GM12878 (cell line): ENCODE results near the gene TRDMT1.

Experiments used
- ATF7 ChIP-seq: fragments of 450-650 bp; IDR thresholded peaks from 2 replicates; pipeline ENCODE4 v1.6.1; 2016; ENCODE audit warnings: low read depth, mild to moderate bottlenecking
- BCL11A ChIP-seq: IDR thresholded peaks from 2 replicates; pipeline ENCODE4 v1.6.1; 2011; ENCODE audit warnings: low read depth, low read length
- BMI1 ChIP-seq: fragments of 450-650 bp; IDR thresholded peaks from 2 replicates; pipeline ENCODE4 v1.6.1; 2016; ENCODE audit warnings: mild to moderate bottlenecking, moderate library complexity, borderline replicate concordance
- CREB1 ChIP-seq: IDR thresholded peaks from 2 replicates; pipeline ENCODE4 v1.6.1; 2012; ENCODE audit warnings: low read depth, mild to moderate bottlenecking, inconsistent platforms
- CTCF ChIP-seq, 3 experiments: IDR thresholded peaks in 2 of 3; conservative IDR thresholded peaks in 1 of 3; 2 replicates each; pipeline ENCODE4 v1.5.1; 2011; ENCODE audit warnings: low read depth in 3 of 3, low read length in 3 of 3, mild to moderate bottlenecking in 3 of 3, control low read depth in 2 of 3, moderate library complexity in 2 of 3, inconsistent platforms in 1 of 3, mixed read lengths in 1 of 3; ENCODE audit not compliant: control insufficient read depth in 2 of 3, insufficient read depth in 1 of 3; ENCODE audit errors: extremely low read depth in 1 of 3
- KAT2A ChIP-seq: conservative IDR thresholded peaks from 2 replicates; pipeline ENCODE4 v1.6.1; 2011; ENCODE audit warnings: low read depth, low read length; ENCODE audit not compliant: control insufficient read depth
- POLR2A ChIP-seq: IDR thresholded peaks from 2 replicates; pipeline ENCODE4 v1.6.1; 2011; ENCODE audit warnings: low read depth, mild to moderate bottlenecking, low read length
- TARDBP ChIP-seq: IDR thresholded peaks from 2 replicates; pipeline ENCODE4 v1.6.1; 2016; ENCODE audit warnings: borderline replicate concordance
- TF ChIP-seq, protein P1 (sequence below): fragments of 450-650 bp; IDR thresholded peaks from 2 replicates; pipeline ENCODE4 v1.6.1; 2014; ENCODE audit warnings: mild to moderate bottlenecking

- TF ChIP-seq CTCF (IDR thresholded peaks at IDR 0.05 in 2 of 3, conservative IDR thresholded peaks at IDR 0.05 in 1 of 3; ENCODE audit: control insufficient read depth in 2 of 3, extremely low read depth in 1 of 3, insufficient read depth in 1 of 3, low read depth in 3 of 3, low read length in 3 of 3) = no peak
- TF ChIP-seq, protein P1, sequence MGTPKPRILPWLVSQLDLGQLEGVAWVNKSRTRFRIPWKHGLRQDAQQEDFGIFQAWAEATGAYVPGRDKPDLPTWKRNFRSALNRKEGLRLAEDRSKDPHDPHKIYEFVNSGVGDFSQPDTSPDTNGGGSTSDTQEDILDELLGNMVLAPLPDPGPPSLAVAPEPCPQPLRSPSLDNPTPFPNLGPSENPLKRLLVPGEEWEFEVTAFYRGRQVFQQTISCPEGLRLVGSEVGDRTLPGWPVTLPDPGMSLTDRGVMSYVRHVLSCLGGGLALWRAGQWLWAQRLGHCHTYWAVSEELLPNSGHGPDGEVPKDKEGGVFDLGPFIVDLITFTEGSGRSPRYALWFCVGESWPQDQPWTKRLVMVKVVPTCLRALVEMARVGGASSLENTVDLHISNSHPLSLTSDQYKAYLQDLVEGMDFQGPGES = no peak
- TF ChIP-seq KAT2A = no peak
- no peak for TF ChIP-seq ATF7
- TF ChIP-seq POLR2A = no peak
- no peak for TF ChIP-seq TARDBP
- TF ChIP-seq BMI1 = no peak
- TF ChIP-seq CREB1 = no peak
- TF ChIP-seq BCL11A = no peak
Measured at GRCh38 chr10:17151716-17152115, 49.8 kb downstream of the TRDMT1 start.
